ENCODE data around the gene MSI2.

MSI2 gene

DNA sequence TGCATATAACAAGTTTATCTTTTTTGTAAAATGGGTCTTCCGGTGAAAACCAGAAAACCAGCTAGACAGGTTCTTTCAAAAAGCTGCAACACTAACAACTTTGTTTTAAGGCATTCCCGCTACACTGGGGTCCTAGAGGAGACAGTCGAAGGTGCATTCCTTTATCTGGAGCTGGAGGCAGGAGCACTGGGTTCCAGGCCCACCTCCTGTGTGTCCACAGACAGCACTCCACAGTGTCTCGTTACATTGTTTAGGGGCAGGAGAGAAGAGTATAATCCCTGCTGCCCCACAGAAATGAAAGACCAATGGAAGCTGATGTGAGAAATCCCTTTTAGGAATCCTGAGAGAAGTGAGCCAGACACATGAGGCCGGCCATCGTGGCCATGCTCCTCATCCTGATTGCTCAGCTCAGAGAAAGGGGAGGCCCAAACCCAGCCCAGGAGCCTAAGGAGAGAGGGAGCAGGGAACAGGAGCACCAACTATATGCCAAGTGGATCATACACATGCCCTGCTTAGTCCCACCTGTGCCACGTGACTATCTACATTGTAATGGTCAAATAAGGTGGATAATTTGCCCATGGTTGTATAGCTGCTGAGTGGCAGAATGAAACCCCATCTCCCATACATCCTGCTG is 429.3 kb downstream of the MSI2 start:
- DNase-seq (ENCODE audit: insufficient read length, low spot score): no peak
- FAIRE-seq: no peak
- TF ChIP-seq POLR2A (IDR thresholded peaks at IDR 0.05; ENCODE audit: low read depth, low read length): no peak

DNA sequence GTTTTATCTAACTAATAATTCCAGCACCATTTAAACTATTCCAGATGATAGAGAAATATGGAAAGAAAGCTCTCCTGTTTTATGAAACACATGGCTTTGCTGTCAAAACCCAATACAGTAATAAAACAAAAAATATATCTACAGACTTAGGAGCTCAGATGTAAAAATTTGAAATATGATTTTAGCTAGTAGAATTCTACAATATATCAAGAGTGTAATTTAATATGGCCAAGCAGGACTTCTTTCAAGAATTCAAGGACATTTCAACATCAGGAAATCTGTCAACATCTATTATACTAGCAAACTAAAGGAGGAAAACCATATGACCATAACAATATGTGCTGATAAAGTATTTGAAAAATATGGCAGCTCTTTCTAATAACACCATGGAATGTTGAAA is 431.3 kb downstream of the MSI2 start:
- no peak for DNase-seq (ENCODE audit: insufficient read length, low spot score)
- peak; percentile 52 for FAIRE-seq
- TF ChIP-seq POLR2A (IDR thresholded peaks at IDR 0.05; ENCODE audit: low read depth, low read length): no peak

DNA sequence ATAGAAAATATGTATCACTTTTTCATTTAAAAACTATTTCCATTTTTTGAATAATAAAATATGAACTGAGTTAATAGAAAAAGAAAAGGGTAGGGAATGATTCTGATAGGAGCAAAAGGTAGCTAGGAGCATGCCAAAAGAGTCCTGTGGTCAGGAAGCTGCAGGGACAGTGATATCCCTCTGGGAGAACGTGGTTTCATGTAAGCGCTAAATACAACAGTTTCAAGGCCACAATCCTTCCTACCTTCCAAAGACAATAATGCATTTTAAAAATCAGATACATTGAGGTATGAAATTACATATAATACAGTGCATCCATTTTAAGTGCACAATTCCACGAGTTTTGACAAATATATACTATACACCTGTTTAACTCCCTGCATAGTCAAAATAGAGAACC is 432.9 kb downstream of the MSI2 start:
- DNase-seq (ENCODE audit: insufficient read length, low spot score) (no peak), FAIRE-seq (no peak)
- no peak for TF ChIP-seq POLR2A (IDR thresholded peaks at IDR 0.05; ENCODE audit: low read depth, low read length)

DNA sequence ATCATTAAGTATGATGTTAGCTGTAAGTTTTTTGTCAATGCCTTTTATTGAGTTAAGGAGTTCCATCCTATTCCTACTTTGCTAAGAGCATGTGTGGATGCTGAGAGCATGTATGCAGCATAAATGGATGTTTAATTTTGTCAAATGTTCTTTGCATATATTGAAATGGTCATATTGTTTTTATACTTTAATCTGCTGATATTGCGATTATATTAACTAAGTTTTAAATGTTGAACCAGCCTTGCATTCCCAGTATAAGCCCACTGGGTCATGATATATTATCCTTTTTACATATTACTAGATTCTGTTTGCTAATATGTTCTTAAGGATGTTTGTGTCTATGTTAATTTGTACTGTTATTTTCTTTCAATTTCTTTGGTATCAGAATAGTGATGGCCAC is 435.6 kb downstream of the MSI2 start:
- no peak for TF ChIP-seq POLR2A (IDR thresholded peaks at IDR 0.05; ENCODE audit: low read depth, low read length)
- no peak for FAIRE-seq

DNA sequence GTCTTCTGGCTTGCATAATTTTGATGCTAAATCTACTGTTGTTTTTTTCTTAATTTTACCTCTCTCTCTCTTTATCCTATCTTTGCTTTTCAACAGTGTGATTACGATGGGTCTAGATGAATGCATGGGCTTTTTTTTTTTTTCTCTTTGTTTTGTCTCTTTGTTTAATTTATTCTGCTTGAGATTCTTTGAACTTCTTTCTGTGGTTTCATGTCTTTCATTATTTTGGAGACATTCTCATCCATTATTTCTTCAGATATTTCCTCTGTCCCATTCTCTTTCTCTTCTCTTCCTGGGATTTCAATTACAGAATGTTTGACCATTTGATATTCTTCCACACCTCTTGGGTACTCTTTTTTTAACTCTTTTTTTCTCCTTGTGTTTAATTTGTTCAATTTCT is 436.4 kb downstream of the MSI2 start:
- DNase-seq (ENCODE audit: insufficient read length, low spot score): no peak
- no peak for TF ChIP-seq POLR2A (IDR thresholded peaks at IDR 0.05; ENCODE audit: low read depth, low read length)
- FAIRE-seq: no peak

More for the DNA sequence above, 435.6 kb downstream of the MSI2 start:
- no peak for DNase-seq (ENCODE audit: insufficient read length, low spot score)

DNA sequence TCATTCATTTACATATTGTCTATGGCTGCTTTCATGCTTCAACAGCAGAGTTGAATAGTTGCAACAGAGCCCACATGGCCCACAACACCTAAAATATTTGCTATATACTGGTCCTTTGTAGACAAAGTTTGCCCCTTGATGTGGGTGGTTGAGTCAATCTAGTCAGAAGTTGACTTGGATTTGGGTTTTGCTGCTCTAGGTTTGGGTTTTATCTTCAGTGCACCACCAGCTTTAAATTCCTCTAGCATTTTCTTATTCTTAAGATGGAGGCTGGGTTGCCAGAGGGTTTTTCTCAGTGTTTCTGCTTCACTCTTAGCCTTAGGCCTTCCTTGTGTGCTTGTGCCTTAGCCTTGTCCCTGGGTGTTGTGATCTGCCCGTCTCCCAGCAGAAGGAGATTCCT is 437.7 kb downstream of the MSI2 start:
- DNase-seq (ENCODE audit: insufficient read length, low spot score) (no peak), FAIRE-seq (no peak)
- no peak for TF ChIP-seq POLR2A (IDR thresholded peaks at IDR 0.05; ENCODE audit: low read depth, low read length)

DNA sequence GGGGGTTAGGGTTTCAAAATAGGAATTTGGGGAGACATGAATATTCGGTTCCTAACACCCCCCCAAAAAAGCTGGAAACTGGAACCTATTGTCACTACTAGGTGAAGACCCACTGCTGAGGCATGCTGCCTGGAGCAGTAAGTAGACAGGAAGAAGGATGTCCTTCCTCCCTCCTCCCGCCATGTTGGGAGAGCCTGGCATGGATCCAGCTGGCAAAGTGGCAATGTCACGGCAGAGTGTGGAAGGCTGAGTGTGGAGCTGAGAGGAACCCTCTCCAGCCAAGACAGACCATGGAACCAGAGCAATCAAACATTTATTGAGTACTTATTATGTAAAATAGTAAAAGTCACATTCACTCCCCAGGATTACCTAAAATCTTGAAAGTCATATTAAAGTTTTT is 439.7 kb downstream of the MSI2 start:
- FAIRE-seq (no peak), DNase-seq (ENCODE audit: insufficient read length, low spot score) (no peak)
- TF ChIP-seq POLR2A (IDR thresholded peaks at IDR 0.05; ENCODE audit: low read depth, low read length): no peak

DNA sequence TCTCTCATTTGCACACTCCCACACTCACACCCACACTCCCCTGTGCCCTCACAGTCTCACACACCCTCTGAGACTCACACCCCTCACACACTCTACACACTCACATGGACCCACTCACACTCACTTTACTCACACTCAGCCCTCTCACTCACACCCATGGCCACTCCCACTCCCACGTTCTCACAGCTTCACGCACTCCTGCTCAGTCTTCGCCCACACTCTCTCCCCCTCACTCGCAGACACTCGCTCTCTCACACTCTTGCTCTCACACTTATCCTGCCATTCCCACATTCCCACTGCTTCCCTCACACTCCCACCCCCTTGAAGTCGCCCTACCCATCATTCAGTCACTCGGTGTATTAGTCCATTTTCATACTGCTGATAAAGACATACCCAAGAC is 440.9 kb downstream of the MSI2 start:
- FAIRE-seq (no peak), DNase-seq (ENCODE audit: insufficient read length, low spot score) (no peak)
- TF ChIP-seq POLR2A (IDR thresholded peaks at IDR 0.05; ENCODE audit: low read depth, low read length): no peak

DNA sequence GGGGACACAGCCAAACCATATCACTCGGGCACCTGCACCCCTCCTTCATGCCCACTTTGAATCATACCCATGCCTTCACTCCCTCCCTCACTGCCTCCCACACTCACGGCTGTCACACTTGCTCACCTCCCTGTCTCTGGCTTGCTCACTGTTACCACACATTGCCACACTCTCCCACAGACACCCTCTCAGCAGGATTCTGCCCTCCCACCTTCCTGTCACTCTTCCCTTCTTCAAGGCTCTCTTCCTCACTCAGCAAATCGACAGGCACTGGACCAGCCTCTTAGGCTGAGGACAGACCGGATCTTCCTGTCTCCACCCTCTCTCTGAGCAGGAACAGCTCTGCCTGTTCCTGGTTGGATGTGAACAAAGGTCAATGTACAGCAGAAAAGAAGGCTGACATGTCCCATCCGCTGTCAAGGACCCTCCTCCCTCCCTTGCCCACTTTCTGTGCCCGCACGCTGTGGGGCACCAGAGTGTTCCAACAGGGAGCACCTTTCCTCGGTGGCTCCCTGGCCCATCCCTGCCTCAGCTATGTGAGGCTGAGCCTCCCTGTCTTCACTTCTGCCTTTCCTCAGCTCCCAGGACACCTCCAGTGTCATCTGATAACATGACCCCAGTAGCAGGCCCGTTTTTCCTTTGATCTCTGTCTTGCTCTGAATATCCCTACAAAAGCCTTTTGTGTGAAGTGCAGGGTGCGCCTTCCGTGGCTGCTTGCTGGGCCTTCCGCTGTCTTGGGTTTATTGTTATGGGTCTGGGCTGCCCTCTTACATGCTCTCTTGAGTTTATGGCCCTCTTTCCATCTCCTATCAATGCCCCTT is 441.8 kb downstream of the MSI2 start:
- no peak for FAIRE-seq
- TF ChIP-seq POLR2A (IDR thresholded peaks at IDR 0.05; ENCODE audit: low read depth, low read length): no peak
- DNase-seq (ENCODE audit: insufficient read length, low spot score): no peak

DNA sequence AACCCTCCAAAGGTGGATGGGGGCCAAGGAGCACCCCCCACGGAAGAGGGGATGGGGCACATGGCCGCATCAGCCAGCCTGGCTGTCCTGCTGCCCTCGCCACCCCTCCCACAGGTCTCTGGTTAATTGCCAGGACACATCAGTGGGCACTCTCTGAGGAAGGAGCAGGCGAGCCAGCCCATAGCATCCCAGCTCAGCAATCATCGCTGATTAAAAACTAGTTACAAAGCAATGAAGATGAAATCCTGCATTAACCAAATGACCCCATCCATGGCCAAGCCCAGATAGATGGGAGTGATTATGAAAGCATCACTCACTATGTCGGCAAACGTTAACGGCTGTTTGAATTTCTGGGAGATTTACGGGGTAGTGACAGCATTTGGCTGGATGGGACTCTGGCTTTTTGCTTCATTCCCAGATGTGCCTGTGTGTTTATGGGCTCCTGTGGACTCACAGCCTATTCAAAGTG is 443.5 kb downstream of the MSI2 start:
- no peak for DNase-seq (ENCODE audit: insufficient read length, low spot score)
- TF ChIP-seq POLR2A (IDR thresholded peaks at IDR 0.05; ENCODE audit: low read depth, low read length): no peak
- FAIRE-seq: no peak

DNA sequence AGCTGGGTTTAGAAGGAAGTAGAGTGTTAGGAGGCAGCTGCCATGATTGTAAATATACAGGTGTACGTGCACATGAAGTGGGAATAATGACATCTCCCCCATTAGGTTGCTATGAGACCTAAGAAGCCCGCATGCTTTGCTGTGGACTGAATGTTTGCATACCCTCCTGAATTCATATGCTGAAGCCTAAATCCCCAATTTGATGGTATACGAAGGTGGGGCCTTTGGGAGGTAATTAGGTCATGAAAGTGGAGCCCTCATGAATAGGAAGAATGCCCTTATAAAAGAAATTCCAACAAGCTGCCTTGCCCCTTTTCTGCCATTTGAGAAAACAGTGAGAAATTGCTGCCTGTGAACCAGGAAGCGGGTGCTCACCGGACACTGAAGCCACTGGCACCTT is 444.8 kb downstream of the MSI2 start:
- FAIRE-seq: no peak
- TF ChIP-seq POLR2A (IDR thresholded peaks at IDR 0.05; ENCODE audit: low read depth, low read length): no peak
- DNase-seq (ENCODE audit: insufficient read length, low spot score): no peak

DNA sequence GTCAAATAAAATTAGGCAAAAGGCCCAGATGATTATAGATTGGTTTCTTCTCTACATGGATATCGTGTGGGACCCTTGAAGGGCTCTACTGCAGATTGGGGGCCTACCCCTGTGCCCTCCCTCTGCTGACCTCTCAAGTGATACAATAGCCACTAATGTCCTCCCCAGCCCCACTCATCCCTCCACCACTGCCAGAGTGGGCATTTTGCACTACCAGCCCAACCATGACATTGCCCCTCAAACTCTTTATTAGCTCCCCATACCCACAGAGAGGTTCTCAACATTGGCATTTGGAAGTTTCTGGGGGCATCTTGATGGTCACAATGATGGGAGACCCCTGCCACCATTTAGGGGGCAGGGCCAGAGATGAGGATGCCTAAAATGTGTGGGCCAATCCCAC is 446.9 kb downstream of the MSI2 start:
- DNase-seq (ENCODE audit: insufficient read length, low spot score) (no peak), FAIRE-seq (no peak)
- no peak for TF ChIP-seq POLR2A (IDR thresholded peaks at IDR 0.05; ENCODE audit: low read depth, low read length)

DNA sequence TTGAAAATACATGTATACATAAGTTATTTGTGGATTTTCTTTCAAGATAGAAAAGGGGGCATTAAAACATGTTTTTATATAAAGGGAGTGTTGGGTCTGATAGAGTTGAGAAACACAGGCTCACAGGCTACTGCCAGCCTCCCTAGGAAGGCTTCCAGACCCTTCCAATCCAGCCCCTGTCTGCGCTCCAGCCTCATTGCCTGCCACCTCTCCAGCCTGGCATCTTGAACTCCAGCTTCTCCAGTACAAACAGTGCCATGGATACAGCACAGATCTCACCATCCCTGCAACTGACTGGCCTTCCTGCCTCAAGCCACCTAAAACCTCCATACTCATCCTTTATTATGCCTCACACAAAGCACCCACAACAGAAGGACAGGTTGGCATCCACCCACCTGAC is 448.1 kb downstream of the MSI2 start:
- TF ChIP-seq POLR2A (IDR thresholded peaks at IDR 0.05; ENCODE audit: low read depth, low read length): no peak
- DNase-seq (ENCODE audit: insufficient read length, low spot score) (no peak), FAIRE-seq (no peak)

DNA sequence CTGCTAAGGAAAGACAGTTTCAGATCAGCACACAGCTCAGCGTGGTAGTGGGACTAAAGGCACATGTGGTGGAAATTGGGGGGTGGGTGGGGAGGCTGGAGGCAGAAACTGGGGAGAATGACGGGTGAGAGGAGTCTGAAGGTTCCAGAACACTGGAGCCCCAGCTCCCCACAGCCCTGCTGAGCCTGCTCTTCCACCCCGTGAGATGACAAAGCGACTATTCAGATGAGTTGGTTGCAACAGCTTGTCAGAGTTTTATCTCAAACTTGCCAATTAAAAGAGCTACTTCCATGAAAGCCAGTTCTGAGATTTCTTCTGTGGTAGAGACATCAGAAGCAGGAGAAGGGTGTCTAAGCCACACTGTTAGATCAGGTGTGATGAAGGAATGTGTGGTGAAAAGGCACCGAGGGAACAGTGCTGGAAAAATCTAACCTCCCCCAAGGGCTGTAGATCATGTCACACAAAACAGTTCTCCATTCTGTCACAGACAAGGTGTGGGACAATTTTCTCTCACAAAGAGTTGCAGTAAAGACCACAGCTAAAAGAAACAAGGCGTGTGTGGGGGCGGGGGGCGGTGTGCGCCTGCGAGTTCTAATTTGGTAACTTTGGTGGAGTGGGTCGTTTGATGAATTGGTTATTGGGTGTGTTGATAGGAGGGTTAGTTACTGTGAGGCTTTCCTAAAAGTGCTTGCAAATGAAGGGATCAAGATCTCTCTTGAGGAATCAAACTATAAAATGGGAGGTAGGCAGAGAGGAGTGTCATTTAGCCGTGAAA is 449.8 kb downstream of the MSI2 start:
- FAIRE-seq (no peak), DNase-seq (ENCODE audit: insufficient read length, low spot score) (no peak)
- no peak for TF ChIP-seq POLR2A (IDR thresholded peaks at IDR 0.05; ENCODE audit: low read depth, low read length)
